ENCODE results near the gene TRPC4.

TRPC4 gene

GRCh38 chr13:37657956-37658355 lies 211.6 kb downstream of the TRPC4 start:
- Histone ChIP-seq H3K4me3 (replicated peaks; ENCODE audit: low read depth, low read length) (no peak overlapping the region), H3K27me3 (replicated peaks; ENCODE audit: control insufficient read depth, insufficient read depth, low read length) (no peaks in the 10 kb centered on the region), H3K36me3 (ENCODE audit: control insufficient read depth, insufficient read depth, low read length) (no peaks in the 10 kb centered on the region)
- no peak for TF ChIP-seq CTCF (IDR thresholded peaks at IDR 0.05; ENCODE audit: insufficient read depth, low read length, poor library complexity, severe bottlenecking)
- no peak for DNase-seq (ENCODE audit: extremely low read depth, insufficient read length)

DNA sequence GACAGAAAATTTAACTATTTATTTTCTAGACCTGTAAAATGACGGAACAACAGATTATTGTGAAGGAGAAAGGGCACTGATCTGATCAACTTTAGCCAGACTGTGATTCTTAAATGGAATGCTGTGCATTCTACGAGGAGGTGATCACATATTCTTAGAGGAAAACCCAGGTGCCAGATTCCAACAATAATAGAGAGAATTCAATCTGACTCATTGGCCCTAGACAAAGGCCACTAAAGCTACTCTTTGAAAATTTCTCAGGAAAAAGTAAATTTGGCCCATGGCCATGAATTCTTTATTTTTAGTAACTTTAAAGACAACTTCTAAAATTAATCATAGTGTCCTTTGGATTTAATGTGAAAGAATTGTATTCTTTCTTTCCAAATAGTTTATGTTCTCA lies 212.4 kb downstream of the TRPC4 start:
- no peak for DNase-seq (ENCODE audit: extremely low read depth, insufficient read length)
- no peaks in the 10 kb centered on the region for H3K27me3 ChIP-seq (replicated peaks; ENCODE audit: control insufficient read depth, insufficient read depth, low read length)
- H3K4me3 ChIP-seq (replicated peaks; ENCODE audit: low read depth, low read length) = no peak overlapping the region
- H3K36me3 ChIP-seq (ENCODE audit: control insufficient read depth, insufficient read depth, low read length) = no peaks in the 10 kb centered on the region
- TF ChIP-seq CTCF (IDR thresholded peaks at IDR 0.05; ENCODE audit: insufficient read depth, low read length, poor library complexity, severe bottlenecking) = no peak

DNA sequence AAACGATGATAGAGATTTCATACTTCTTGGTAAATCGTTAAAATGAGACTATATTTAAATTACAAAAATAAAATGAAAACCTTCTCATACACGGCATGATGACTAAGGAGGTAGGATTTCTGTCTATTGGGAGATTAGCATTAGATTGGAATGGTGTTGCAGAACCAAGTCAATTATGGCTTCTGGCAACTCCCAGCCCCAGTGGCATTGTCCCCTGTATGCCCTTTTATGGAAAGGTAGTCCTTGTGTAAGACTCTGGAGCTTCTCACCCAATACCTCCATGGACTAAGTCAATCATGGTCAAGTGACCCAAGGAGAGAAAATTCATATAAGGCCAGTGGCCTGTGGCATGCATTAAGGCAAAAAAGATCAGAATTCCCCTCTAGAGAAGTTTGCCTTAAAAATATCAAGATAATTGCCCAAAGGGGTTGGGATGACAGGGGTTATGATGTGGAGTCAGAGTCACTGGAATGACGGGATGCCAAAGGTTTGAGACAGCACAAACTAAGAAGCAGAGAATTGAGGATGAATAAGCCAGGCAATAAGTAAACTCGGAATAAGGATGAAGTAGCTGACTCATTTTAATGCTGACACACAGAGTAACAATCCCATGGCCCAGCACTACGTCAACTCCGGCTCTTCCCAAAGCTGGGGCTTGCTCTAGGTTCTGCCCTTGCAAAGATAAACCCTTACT lies 213.2 kb downstream of the TRPC4 start:
- Histone ChIP-seq H3K27me3 (replicated peaks; ENCODE audit: control insufficient read depth, insufficient read depth, low read length) (no peaks in the 10 kb centered on the region), H3K4me3 (replicated peaks; ENCODE audit: low read depth, low read length) (no peak overlapping the region), H3K36me3 (ENCODE audit: control insufficient read depth, insufficient read depth, low read length) (no peaks in the 10 kb centered on the region)
- no peak for DNase-seq (ENCODE audit: extremely low read depth, insufficient read length)
- no peak for TF ChIP-seq CTCF (IDR thresholded peaks at IDR 0.05; ENCODE audit: insufficient read depth, low read length, poor library complexity, severe bottlenecking)

- DNase-seq (ENCODE audit: extremely low read depth, insufficient read length) = no peak
- Histone ChIP-seq H3K4me3 (replicated peaks; ENCODE audit: low read depth, low read length) (no peak overlapping the region), H3K27me3 (replicated peaks; ENCODE audit: control insufficient read depth, insufficient read depth, low read length) (no peaks in the 10 kb centered on the region), H3K36me3 (ENCODE audit: control insufficient read depth, insufficient read depth, low read length) (no peaks in the 10 kb centered on the region)
- TF ChIP-seq CTCF (IDR thresholded peaks at IDR 0.05; ENCODE audit: insufficient read depth, low read length, poor library complexity, severe bottlenecking) = no peak
Observed at GRCh38 chr13:37652596-37652995, 217.0 kb downstream of the TRPC4 start.

DNA sequence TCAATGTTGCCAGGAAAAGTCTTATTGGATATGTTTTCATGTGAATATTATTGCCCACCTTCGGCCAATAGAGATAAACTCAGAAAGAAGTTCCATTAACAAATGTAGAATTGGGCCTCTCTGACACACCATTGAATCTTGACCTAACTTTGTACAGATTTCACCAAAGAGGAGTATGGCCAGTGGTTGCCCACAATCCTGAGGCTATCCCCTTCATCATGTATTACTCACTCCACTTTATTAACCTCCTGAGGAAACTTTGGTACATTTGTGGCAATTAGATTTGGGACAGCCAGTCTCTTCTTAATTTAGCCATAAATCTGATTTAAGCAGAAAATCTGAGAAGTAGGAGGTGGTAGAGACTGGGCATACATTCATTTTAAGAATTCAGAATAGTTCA lies 217.7 kb downstream of the TRPC4 start:
- no peak for DNase-seq (ENCODE audit: extremely low read depth, insufficient read length)
- no peaks in the 10 kb centered on the region for H3K27me3 ChIP-seq (replicated peaks; ENCODE audit: control insufficient read depth, insufficient read depth, low read length)
- no peak overlapping the region for H3K4me3 ChIP-seq (replicated peaks; ENCODE audit: low read depth, low read length)
- H3K36me3 ChIP-seq (ENCODE audit: control insufficient read depth, insufficient read depth, low read length) = no peaks in the 10 kb centered on the region
- TF ChIP-seq CTCF (IDR thresholded peaks at IDR 0.05; ENCODE audit: insufficient read depth, low read length, poor library complexity, severe bottlenecking) = no peak

GRCh38 chr13:37648609-37649008 lies 221.0 kb downstream of the TRPC4 start:
- no peak for DNase-seq (ENCODE audit: extremely low read depth, insufficient read length)
- H3K36me3 ChIP-seq (ENCODE audit: control insufficient read depth, insufficient read depth, low read length) = no peaks in the 10 kb centered on the region
- TF ChIP-seq CTCF (IDR thresholded peaks at IDR 0.05; ENCODE audit: insufficient read depth, low read length, poor library complexity, severe bottlenecking) = no peak
- H3K4me3 ChIP-seq (replicated peaks; ENCODE audit: low read depth, low read length) = no peak overlapping the region
- no peaks in the 10 kb centered on the region for H3K27me3 ChIP-seq (replicated peaks; ENCODE audit: control insufficient read depth, insufficient read depth, low read length)
